ENCODE data around the gene SHISA5.

DNA sequence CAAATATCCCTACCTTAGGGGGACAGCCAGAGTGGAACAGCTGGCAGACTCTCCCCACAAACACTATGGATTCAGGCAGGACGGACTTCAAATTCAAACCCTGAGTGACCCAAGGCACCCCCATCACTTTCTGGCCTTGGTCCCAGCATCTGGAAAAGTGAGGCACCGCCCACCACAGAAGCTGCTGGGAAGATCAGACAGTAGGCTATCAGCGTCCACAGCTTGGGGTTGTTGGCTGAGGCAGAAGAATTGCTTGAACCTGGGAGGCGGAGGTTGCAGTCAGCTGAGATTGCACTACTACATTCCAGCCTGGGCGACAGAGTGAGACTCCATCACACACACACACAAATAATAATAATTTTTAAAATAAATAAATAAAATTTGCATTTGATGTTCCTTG is 44.2 kb upstream of the SHISA5 start:
- TF ChIP-seq, protein P1, sequence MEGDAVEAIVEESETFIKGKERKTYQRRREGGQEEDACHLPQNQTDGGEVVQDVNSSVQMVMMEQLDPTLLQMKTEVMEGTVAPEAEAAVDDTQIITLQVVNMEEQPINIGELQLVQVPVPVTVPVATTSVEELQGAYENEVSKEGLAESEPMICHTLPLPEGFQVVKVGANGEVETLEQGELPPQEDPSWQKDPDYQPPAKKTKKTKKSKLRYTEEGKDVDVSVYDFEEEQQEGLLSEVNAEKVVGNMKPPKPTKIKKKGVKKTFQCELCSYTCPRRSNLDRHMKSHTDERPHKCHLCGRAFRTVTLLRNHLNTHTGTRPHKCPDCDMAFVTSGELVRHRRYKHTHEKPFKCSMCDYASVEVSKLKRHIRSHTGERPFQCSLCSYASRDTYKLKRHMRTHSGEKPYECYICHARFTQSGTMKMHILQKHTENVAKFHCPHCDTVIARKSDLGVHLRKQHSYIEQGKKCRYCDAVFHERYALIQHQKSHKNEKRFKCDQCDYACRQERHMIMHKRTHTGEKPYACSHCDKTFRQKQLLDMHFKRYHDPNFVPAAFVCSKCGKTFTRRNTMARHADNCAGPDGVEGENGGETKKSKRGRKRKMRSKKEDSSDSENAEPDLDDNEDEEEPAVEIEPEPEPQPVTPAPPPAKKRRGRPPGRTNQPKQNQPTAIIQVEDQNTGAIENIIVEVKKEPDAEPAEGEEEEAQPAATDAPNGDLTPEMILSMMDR (IDR thresholded peaks at IDR 0.05; ENCODE audit: borderline replicate concordance, extremely low read depth, low read length, poor library complexity, severe bottlenecking), result no peak
- no peak for TF ChIP-seq EZH2 (IDR thresholded peaks at IDR 0.05; ENCODE audit: borderline replicate concordance, low read depth, low read length, severe bottlenecking)
